ENCODE results near the gene LDLRAD4. TPM values are rescaled to one million over a fixed set of nuclear protein-coding genes. Genes with fewer than 3 reads are reported as not detected.

LDLRAD4 gene
- total RNA-seq, 4 donors from 2014 or later = 2.7 to 22.5 (median 10.8) TPM

DNA sequence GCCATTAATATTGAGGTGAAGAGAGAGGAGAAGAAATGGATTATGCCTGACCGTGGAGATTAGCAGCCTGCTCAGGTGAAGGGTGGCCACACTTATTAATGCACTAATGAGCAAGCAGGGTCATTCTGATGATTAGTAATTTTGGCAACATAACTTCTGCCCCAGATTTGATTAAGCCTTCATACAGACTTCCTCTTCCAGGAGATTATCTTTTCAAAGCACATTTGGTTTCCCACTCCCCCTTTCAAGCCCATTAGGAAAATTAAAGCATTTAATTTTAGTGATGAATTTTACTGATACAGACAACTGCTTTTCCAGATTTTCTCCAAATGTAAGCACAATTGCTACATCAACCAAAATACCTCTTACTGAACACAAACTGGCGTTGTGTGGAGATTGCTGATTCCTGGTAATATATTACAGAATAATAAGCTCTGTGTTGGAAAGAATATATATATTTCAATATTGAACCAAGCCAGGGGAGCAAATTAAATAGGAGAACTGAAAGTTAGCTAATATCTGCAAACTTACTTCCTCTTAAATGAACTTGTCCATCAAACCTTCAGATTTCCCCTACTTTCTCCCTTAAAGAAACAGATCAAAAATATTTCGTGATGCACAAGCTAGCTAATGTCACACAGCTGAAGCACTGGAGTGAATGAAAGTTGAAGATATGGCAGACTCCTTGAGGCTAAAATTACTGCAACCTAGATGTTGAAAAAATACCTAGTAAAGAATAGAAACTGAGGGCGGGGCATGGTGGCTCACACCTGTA, 367.0 kb downstream of the LDLRAD4 start:
- WGBS, 2 donors = 64 to 67% methylated on average over 4 of the region's 4 CpGs
- DNase-seq (ENCODE audit: low spot score in 2 of 2) = no peak

DNA sequence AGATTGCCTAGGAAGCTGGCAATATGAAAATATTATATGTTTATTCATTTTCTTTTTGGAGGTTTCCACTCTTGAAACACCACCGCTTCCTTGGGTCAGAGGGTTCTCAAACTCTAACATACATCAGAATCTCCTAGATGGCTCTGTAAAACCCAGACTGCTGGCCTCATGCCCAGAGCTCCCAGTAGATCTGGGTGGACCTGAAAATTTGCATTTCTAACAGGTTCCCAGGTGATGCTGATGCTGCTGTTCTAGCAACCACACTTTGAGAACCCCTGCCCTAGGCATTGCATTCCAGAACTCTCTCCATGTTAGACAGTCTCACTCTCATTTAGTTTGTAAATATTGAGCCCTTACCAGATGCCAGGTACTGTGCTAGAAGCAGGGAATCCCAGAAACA, 368.4 kb downstream of the LDLRAD4 start:
- intact Hi-C loops (cut with DNase I; ENCODE audit: low total_unique reads) = no loop called here
- TF ChIP-seq CTCF (IDR thresholded peaks at IDR 0.05) (no peak), POLR2A (IDR thresholded peaks at IDR 0.05) (no peak)
- no peak overlapping the region for H3K4me3 ChIP-seq (ENCODE audit: low read depth, poor library complexity, severe bottlenecking)
- WGBS, 2 donors = 94 to 100% methylated on average over 1 of the region's 1 CpG
- DNase-seq (ENCODE audit: low spot score in 2 of 2) = peak in 1 of 2 donors; percentile 67

More for the DNA sequence above, 367.0 kb downstream of the LDLRAD4 start:
- H3K4me3 ChIP-seq (ENCODE audit: low read depth, poor library complexity, severe bottlenecking) = no peak overlapping the region
- intact Hi-C loops (cut with DNase I; ENCODE audit: low total_unique reads) = no loop called here
- no peak for TF ChIP-seq CTCF (IDR thresholded peaks at IDR 0.05)
- no peak for TF ChIP-seq POLR2A (IDR thresholded peaks at IDR 0.05)

DNA sequence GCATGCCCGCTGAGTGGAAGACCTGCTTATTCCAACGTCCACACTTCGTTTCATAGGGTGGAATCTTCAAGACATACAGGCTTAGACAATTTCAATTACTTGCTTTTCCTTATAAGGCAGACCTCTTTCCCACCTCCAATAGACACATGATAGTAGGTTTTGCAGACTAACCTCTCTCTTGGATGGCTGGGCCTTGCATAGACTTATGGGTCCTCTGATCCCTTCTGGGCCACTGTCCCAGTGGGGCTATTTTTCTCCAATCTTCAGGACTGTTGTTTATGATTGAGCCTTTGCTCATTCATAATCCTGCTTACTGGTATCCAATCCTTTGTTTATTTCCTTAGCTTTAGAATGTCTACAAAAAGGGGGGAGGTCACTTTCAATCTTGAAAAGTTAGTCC, 368.9 kb downstream of the LDLRAD4 start:
- intact Hi-C loops (cut with DNase I; ENCODE audit: low total_unique reads) = no loop called here
- peak in 1 of 2 donors; percentile 39 for DNase-seq (ENCODE audit: low spot score in 2 of 2)
- no peak overlapping the region for H3K4me3 ChIP-seq (ENCODE audit: low read depth, poor library complexity, severe bottlenecking)
- WGBS, 2 donors = 89 to 93% methylated on average over 3 of the region's 3 CpGs
- TF ChIP-seq CTCF (IDR thresholded peaks at IDR 0.05) (no peak), POLR2A (IDR thresholded peaks at IDR 0.05) (no peak)

DNA sequence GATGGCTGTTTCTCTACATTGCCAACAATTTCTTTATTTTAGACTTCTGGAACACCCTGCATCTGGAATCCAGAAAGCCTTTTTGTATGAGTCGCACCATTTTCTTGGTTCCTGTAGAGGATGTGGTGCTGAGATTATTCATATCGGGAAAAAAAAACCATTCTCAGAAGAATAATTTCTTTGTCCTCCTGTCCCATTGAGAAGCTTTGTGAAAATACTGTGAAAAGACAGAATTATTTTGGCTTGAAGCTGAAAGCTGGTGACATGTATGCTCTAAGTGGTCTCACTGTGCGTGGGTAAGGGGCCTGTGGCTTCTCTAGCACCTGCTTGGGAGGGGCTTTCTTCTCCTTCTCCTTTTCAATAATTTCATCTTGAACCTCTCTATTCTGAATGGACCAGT, 369.4 kb downstream of the LDLRAD4 start:
- H3K4me3 ChIP-seq (ENCODE audit: low read depth, poor library complexity, severe bottlenecking) = no peak overlapping the region
- TF ChIP-seq CTCF (IDR thresholded peaks at IDR 0.05) (no peak), POLR2A (IDR thresholded peaks at IDR 0.05) (no peak)
- intact Hi-C loops (cut with DNase I; ENCODE audit: low total_unique reads) = no loop called here
- DNase-seq (ENCODE audit: low spot score in 2 of 2) = no peak
- WGBS, 2 donors = 68 to 73% methylated on average over 3 of the region's 3 CpGs

- DNase-seq (ENCODE audit: low spot score in 2 of 2) = peak in 1 of 2 donors; percentile 74
- TF ChIP-seq CTCF (IDR thresholded peaks at IDR 0.05) (no peak), POLR2A (IDR thresholded peaks at IDR 0.05) (no peak)
- WGBS, 2 donors = 90% methylated on average over 4 of the region's 4 CpGs
- H3K4me3 ChIP-seq (ENCODE audit: low read depth, poor library complexity, severe bottlenecking) = no peak overlapping the region
- intact Hi-C loops (cut with DNase I; ENCODE audit: low total_unique reads) = no loop called here
Observed at GRCh38 chr18:13589316-13589715, 370.8 kb downstream of the LDLRAD4 start.

DNA sequence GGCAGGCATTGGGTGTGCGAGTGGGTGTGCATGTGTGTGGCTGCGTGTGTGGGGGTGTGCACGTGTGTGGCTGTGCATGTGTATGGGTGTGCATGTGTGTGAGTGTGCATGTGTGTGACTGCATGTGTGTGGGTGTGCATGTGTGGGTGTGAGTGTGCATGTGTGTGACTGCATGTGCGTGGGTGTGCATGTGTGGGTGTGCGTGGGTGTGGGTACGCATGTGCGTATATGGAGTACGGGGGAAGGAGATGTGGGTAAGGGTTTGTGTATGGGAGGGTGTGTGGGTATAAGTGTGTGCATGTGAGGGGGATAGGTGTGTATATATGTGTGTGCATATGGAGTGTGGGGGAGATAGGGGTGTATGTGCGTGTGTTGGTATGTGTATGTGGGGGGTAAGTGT, 371.4 kb downstream of the LDLRAD4 start:
- no peak overlapping the region for H3K4me3 ChIP-seq (ENCODE audit: low read depth, poor library complexity, severe bottlenecking)
- TF ChIP-seq POLR2A (IDR thresholded peaks at IDR 0.05) = no peak
- TF ChIP-seq CTCF (IDR thresholded peaks at IDR 0.05) = no peak
- intact Hi-C loops (cut with DNase I; ENCODE audit: low total_unique reads) = no loop called here
- no peak for DNase-seq (ENCODE audit: low spot score in 2 of 2)
- WGBS, 2 donors = 86 to 87% methylated on average over 9 of the region's 9 CpGs

Measured in lower leg skin (tissue), 4 donors.